GM11168 (cell line): Measurements from ENCODE around the gene MS4A14.
"Not testable (repeated sequence)": the region's sequence is repeated elsewhere in the genome, so short reads cannot be mapped to it uniquely, and the experiment has no call there.

Source experiments
- in situ Hi-C: fragments of 300-500 bp; cut with MboI; formaldehyde crosslinking; loops from one replicate; pipeline ENCODE4 v1.12.0; 2022; ENCODE audit warnings: low sequenced_read_pairs; ENCODE audit not compliant: unreplicated experiment

The MS4A14 gene, protein sequence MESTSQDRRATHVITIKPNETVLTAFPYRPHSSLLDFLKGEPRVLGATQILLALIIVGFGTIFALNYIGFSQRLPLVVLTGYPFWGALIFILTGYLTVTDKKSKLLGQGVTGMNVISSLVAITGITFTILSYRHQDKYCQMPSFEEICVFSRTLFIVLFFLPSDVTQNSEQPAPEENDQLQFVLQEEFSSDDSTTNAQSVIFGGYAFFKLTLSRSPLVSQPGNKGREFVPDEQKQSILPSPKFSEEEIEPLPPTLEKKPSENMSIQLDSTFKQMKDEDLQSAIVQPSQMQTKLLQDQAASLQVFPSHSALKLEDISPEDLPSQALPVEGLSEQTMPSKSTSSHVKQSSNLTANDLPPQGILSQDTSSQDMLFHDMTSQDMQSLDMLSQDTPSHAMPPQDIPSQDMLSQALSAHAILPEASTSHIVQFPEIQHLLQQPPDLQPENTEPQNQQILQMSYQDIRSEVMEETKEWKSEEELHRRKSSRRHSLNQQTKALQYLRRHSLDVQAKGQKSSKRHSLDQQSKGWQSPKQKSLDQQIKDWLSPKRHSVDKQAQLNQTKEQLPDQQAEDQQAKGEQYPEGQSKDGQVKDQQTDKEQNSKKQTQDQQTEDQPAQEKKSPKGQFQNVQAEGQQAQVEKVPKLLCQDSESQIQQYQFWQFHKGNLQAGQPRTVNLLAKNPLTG

DNA sequence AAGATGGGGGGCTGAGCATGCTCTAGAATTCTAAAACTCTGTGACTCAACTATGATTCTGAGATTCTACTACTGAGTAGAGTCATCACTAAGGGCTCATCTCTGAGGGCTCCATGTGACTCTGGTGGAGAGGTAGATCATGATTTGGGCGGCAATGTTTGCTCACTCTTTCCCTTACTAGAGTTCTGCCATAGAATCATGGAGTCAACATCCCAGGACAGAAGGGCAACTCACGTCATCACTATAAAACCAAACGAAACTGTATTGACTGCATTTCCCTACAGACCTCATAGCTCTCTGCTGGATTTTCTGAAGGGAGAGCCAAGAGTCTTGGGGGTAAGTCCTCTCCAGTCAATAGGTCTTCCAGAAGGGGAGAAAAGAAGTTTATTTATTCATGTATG is at the start of gene MS4A14:
TSS of gene MS4A14 (plus strand) at position 78 of the 400 bp plus-strand sequence. CDS start at position 198, 120 bp downstream.
- in situ Hi-C loops: no loop called here

DNA sequence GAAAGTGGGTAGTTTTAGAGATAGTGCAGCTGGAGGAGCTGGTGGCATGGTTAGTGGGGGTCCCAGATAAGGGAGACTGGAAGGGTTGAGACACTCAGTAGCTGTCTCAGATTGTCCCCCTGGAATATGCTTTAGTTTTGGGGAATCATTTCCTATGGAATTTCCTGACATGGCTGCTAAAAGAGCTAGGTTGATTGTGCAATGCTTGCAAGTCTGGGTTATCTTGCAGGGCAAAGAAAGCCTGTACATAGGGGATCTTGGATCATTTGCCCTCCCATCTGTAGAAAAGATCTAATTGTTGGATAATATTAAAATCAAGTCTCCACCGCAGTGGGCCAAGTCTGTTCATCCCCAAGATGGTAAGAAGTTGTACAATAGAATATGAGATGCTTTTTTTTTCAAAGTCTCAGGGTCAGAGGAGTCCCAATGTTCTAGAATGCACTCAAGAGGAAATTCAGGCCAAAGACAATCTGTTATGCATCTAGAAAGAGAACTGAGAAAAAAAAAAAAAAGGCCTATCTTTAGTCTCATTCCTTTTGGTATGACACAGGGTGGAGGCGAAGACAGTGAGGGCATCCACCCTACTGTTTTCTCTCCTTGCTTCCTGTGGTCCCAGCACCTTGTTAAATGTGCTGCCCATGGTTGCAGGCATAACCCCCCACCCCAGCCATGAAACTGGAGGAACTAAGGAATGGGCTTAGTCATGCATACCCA is 49.0 kb upstream of the MS4A14 start:
- in situ Hi-C loops: loop anchor here (10.0 kb wide), 2 partner anchors 72 to 268 kb away; no protein-coding TSS in a partner anchor

DNA sequence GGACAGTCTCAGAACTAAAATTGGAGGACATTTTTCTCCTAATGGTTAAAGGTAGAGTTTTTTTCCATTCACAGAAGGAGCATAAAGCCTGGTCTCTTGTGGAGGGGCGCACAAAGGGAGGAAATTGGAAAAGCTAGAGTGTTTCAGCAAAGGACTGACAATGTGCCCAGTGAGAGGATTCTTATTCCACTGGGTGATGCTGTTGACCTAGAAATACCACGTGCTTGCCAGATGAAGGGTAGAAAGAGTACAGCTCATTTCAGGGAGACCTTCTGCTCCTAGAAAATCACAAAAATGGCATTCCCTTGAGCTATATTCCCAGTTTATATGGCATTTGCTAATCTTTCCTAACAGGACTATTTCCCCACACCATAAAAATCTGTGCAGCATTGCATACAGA is 48.1 kb upstream of the MS4A14 start:
- in situ Hi-C loops: loop anchor here (10.0 kb wide), 2 partner anchors 73 to 267 kb away; no protein-coding TSS in a partner anchor

DNA sequence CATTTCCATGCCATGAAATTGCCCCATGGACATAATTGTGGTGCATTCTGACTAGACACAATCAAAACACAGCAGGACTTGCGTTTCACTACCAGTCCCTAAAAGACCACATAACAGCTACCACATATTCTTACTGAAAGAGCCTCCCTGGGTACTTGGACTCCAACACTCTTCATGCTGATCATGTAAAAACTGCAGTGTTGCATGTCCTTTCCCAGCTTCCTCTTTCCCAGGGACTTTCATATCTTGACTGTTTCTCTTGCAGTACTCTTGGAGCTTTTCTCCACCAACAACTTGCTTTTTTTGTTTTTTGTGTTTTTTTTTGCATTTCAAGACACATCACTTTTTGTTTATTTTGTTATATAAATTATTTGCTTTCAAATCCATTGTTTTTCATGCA is 46.3 kb upstream of the MS4A14 start:
- in situ Hi-C loops: loop anchor here (10.0 kb wide), 2 partner anchors 75 to 265 kb away; no protein-coding TSS in a partner anchor

DNA sequence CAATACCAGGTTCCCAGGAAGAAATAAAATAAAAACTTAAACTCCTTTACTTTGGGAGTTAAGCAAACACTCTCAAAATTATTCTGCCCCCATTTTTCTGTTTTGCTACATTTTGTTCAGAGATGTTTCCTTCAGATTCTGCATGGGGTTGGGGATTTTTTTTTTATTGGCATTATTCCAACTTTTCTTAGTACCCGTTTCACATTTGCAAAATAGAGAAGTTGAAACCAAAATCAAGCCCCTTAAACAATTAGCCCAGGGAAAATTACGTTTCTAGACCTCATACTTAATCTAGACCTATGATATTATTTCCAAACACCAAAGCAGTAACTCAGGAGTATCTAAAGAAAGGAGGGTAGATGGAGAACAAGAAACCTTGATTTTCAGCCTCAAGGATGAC is 38.5 kb upstream of the MS4A14 start:
- in situ Hi-C loops: no loop called here

DNA sequence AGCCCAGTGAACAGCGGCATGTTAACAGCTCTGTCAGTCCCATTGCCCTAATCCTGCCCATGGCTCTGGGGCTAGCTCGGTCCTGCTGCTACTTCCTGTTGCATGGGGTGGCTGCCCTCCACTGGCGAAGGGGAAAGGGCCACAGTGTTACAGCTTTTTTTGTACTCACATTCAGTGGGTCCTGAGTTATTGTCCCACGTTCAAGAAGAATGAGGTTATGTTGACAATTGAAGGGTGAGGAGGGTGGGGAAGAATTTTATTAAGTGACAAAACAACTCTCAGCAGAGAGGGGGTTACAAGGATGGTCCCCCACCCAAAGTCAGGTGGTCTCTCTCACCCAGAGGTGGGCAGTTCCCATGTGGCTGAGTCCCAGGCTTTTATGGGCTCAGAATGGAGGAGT is 35.6 kb upstream of the MS4A14 start:
- in situ Hi-C loops: loop anchor here (5.0 kb wide), 1 partner anchor 122 kb away; no protein-coding TSS in a partner anchor

DNA sequence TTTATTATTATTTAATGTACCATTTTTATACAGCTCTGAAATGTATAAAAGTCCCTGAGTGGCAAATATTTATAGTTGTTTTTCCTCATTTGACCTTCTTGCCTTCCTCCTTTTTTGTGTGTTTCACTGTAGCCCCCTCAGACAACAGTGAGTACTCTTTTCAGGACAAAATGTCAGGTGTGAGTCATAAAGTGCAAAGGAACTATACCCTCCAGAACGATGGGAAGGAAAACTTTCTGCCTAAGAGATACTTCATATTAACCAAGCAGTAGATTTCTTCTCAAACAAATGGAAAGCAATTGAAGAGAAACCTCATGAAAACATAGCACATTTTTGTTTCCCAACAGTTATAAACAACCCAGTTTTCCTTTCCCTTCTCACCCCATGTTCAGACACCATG is 34.0 kb upstream of the MS4A14 start:
- in situ Hi-C loops: loop anchor here (5.0 kb wide), 1 partner anchor 120 kb away; no protein-coding TSS in a partner anchor

DNA sequence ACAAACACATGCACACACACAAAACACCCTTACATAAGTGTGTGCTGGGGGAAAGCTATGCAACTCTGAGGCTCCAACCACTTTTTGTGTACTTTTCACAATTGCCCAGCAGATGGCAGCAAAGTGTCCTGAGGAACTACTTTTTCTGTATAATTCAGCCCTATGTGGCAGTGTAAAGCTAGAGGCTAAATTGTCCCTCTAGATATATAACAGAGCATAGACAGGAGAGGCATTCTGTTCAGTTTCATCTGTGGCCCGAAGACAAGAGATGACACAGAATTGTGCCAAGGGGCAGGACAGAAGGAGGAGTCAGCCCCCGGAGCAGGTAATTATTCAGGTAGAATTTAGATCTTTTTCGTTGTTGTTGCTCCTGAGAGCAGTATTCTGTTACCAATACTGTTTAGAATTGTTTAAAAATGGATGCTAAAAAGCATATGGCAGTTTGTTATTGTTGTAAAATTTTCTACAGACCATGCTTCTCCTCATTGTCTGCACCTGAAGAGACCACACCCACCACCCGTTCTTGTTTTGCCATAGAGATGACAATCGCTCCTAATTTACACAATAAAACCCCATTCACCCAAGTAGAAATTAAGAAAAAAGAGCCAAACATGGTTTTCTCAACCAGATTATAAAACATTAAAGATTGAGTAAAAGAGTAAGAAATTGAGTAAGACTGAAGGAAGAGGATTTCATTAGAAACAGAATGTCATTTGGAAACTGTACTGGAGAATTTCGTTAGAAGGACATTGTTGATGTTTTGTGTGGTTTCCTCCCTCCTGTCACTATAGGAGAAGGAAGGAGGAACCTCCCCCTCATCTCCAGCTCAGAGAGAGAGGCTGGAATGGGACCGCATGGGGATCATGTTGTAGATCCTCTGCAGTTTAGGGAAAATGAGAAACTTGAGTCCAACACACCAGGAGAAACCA is 32.5 kb upstream of the MS4A14 start:
- in situ Hi-C loops: loop anchor here (5.0 kb wide), 1 partner anchor 118 kb away; no protein-coding TSS in a partner anchor

DNA sequence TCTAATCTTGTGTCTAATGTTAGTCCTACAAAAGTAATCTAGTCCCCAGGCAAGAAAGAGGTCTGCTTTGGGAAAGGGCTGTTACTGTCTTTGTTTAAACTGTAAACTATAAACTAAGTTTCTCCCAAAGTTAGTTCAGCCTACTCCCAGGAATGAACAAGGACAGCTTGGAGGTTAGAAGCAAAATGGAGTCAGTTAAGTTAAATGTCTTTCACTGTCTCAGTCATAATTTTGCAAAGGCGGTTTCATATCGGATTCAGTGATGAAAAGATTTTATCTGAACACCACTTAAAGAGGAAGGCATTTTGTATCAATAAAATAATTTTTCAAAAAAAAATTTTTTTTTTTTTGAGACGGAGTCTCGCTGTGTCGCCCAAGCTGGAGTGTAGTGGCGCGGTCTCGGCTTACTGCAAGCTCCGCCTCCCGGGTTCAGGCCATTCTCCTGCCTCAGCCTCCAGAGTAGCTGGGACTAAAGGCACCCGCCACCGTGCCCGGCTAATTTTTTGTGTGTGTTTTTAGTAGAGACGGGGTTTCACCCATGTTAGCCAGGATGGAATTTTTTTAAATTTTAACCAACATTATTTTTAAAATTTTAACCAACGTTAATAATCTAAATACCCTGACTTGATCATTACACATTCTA is 29.9 kb upstream of the MS4A14 start:
- in situ Hi-C loops: not testable (repeated sequence)

DNA sequence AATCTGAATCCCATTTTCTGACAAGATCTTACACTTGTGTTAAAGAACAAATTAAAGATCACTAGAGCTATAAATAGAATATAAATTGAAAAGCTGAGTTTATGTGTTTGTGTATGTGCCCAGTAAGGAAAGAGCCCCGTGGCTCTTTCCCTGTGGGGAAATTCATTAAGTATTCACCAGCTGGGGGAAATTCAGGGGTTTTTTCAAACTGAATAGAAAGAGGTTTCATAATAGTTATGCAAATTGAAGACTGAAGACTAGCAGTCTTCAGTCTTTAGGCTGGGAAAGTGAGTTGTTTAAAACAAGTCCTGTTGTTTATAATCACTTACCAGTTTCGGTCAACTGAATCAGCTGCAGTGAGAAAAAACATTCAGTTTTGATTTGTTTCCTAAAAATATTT is 29.2 kb upstream of the MS4A14 start:
- in situ Hi-C loops: no loop called here

DNA sequence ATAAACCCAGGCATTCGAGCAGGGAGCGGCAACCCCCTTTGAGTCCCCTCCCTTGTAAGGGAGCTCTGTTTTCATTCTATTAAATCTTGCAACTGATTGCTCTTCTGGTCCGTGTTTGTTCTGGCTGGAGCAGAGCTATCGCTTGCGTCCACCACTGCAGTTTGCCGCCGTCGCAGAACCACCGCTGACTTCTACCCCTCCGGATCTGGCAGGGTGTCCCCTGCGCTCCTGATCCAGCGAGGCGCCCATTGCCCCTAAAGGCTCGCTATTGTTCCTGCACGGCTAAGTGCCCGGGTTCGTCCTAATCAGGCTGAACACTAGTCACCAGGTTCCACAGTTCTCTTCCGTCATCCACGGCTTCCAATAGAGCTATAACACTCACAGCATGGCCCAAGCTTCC is 28.4 kb upstream of the MS4A14 start:
- in situ Hi-C loops: no loop called here

DNA sequence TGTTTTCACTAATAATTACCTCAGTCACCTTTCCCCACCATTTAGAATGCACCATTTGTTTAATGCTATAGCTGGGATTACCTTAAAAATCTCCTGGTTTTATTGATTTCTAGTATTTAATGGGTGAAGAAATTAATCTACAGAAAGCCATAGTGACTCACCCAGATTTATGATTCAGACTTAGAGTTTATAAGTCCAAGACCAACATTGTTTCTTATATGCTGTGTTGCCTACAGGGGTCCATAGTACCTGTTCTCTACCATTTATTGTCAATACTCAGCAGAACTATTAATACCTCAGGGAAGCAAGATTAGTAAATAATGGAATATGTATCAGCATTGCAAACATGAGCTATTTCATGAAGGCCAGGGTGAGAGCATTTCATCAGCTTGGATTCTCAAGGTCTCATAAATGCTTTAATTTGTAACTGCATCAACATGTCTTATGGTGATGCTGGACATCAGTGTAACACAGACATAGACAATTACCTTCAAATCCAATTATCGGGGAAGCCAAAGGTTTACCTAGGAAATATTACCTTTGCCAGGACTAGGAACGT is 25.9 kb upstream of the MS4A14 start:
- in situ Hi-C loops: no loop called here

DNA sequence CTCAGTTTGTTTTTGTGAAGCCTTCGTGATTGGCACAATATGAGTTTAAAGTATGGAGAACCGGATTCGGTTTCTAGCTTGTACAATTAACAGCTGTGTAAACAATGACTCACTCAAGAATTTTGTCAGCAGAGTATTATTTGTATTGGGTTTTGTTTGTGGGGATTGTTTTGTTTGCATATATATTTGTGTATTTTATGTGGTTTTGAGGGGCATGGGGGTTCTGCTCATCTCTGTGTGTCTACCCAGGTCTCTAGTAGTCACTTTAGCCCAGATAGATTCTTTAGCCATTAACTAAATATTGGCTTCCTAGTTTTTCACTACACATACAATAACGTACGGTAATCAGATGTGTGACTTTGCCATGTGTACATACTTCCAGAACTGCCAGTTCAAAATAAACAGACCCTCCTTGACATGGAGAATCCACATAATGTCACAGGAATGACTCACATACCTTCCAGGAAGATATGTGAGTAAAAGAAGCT is 25.4 kb upstream of the MS4A14 start:
- in situ Hi-C loops: no loop called here

DNA sequence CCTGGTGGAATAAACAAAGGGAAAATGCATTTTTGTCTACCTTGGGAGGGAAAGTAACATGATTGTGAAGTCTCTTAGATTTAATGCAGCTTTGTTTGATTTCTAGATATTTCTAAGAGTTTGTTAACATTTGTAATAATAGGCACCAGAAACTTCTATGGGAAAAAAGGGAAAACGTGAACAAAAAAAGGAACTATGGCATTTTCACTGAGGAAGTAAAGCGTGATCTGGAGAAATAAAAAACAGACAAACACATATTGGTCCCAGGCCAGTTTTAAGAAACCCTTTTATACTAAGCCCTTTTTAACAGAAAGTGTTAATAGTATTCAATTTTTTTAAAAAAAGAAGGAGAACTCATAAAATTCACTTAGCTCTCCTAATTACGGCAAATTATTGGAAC is 24.9 kb upstream of the MS4A14 start:
- in situ Hi-C loops: no loop called here

DNA sequence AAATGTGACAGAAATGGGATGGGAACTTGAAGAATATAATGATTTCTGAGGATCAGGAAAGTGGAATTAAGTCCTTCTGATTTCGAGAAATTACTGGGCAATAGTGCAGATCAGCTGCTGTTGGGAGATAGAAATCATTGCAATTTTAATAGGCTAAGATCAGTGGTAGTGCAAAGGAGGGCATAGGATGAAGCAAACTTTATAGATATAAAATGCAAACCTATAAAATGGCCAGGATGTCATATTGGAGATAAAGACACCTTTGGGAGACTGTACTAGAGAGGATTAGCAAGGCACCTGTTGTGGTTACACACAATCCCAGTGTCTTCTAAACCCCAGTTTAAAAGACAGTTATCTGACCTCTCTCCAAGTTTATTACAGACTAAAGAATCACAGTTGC is 24.4 kb upstream of the MS4A14 start:
- in situ Hi-C loops: no loop called here

DNA sequence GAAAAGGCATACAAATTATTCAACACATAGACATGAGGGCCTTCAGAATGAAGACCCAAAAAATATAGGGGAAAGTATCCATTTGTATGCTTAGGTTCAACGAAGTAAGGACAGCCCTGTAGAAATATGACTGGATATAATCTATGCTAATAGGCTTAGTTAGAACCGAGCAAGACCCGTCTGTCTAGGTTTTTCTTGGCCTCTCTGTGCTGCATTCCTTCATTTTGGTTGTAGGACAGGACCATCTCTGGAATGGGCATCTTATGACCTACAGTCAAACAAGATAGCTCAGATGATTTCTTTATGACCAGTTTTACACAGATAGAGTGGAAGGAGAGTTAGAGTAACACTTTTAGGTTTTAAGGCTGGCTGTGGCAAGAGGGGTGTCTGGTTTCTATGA is 23.5 kb upstream of the MS4A14 start:
- in situ Hi-C loops: no loop called here

DNA sequence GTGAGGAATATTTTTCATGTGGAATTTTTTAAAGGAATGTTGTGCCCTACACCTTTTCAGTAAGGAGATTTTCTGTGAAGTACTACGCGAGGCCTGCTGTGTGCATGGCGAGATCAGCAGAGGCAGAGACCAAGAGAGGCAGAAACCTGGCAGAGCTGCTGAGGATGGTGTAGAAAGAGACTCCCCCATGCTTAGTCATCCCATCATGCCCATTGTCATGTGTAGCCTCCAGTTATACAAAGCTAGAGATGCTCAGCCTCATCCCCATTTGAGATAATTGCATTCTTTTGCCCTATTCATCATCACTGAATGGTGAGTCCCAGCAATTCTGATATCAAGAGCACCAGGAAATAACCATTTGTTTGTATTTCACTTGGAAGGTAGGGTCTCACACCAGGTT is 20.9 kb upstream of the MS4A14 start:
- in situ Hi-C loops: no loop called here

DNA sequence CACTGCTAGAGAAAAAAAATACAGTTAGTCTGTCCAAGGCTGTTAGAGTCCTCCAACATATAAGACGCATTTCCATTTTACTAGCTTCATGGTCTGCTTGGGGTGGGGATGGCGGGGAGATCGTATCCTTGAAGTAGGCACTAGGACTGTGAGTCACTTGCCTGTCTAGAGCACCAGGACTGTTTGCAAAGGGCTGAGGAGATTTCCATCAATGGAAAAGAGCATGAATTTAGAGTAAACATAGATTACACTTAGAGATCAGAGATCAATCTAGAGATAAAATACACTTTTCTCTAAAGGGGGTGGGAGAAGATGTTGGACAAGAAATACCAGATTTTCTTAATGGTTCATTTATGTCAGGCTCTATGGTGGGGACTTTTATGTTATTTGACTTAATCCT is 19.7 kb upstream of the MS4A14 start:
- in situ Hi-C loops: no loop called here
